GM21723 (cell line): ENCODE measurements around the gene RASIP1.
"Not testable (repeated sequence)": the region's sequence is repeated elsewhere in the genome, so short reads cannot be mapped to it uniquely, and the experiment has no call there.

ENCODE experiments used
- ATAC-seq: cut with Tn5 transposase; IDR thresholded peaks from one replicate; pipeline ENCODE4 v1.9.1; 2021; ENCODE audit warnings: mild to moderate bottlenecking, moderate library complexity; ENCODE audit not compliant: unreplicated experiment

Gene RASIP1, protein sequence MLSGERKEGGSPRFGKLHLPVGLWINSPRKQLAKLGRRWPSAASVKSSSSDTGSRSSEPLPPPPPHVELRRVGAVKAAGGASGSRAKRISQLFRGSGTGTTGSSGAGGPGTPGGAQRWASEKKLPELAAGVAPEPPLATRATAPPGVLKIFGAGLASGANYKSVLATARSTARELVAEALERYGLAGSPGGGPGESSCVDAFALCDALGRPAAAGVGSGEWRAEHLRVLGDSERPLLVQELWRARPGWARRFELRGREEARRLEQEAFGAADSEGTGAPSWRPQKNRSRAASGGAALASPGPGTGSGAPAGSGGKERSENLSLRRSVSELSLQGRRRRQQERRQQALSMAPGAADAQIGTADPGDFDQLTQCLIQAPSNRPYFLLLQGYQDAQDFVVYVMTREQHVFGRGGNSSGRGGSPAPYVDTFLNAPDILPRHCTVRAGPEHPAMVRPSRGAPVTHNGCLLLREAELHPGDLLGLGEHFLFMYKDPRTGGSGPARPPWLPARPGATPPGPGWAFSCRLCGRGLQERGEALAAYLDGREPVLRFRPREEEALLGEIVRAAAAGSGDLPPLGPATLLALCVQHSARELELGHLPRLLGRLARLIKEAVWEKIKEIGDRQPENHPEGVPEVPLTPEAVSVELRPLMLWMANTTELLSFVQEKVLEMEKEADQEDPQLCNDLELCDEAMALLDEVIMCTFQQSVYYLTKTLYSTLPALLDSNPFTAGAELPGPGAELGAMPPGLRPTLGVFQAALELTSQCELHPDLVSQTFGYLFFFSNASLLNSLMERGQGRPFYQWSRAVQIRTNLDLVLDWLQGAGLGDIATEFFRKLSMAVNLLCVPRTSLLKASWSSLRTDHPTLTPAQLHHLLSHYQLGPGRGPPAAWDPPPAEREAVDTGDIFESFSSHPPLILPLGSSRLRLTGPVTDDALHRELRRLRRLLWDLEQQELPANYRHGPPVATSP

GRCh38 chr19:48740164-48740972 lies at the start of gene RASIP1:
RASIP1 (minus strand) TSS chr19:48740610; CDS start chr19:48740282, 328 bp downstream.
- ATAC-seq: no peak

DNA sequence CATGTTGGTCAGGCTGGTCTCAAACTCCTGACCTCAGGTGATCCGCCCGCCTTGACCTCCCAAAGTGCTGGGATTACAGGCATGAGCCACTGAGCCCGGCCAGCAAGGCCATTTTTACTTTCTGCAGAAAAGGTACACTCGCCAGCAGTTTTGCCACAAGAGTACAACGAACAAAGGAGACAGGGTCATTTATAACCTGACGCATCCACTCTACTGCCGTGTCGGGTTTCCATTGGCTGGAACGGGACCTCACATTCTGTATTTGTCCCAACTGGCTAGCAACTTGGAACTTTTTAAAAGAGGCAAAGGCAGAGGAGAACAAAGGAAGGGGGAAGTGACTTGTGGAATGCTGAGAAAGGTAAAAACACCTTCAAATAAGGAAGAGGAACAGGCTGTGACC lies 46.9 kb upstream of the RASIP1 start:
- not testable (repeated sequence) for ATAC-seq

DNA sequence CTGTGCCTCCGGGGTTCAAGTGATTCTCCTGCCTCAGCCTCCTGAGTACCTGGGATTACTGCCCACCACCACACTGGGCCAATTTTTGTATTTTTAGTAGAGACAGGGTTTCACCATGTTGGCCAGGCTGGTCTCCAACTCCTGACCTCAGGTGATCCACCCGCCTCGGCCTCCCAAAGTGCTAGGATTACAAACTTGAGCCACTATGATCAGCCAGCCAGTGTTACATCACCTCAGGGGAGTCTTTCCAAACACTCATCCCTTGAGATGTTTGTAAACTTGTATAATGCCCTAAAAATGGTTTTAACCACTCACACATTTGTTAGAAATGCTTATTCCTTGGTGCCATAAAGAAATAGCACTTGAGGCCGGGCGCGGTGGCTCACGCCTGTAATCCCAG lies 46.0 kb upstream of the RASIP1 start:
- not testable (repeated sequence) for ATAC-seq

- no peak for ATAC-seq
Measured at GRCh38 chr19:48784527-48784926, 44.1 kb upstream of the RASIP1 start.

GRCh38 chr19:48780631-48781391 lies 40.4 kb upstream of the RASIP1 start:
- no peak for ATAC-seq

GRCh38 chr19:48779636-48780035 lies 39.2 kb upstream of the RASIP1 start:
- ATAC-seq: no peak

DNA sequence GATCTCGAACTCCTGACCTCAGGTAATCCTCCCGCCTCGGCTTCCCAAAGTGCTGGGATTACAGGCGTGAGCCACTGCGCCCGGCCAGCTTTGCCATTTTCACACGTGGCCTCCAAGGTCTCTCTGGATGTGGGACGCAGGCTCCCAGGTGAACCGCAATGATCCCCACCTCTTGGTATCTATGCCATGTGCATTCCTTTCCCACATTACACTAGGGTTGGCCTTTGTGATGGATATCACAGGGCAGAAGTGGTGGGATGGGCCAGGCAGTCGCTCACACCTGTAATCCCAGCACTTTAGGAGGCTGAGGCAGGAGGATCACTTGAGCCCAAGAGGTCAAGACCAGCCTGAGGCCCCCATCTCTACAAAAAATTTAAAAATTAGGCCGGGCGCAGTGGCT lies 37.3 kb upstream of the RASIP1 start:
- no peak for ATAC-seq

DNA sequence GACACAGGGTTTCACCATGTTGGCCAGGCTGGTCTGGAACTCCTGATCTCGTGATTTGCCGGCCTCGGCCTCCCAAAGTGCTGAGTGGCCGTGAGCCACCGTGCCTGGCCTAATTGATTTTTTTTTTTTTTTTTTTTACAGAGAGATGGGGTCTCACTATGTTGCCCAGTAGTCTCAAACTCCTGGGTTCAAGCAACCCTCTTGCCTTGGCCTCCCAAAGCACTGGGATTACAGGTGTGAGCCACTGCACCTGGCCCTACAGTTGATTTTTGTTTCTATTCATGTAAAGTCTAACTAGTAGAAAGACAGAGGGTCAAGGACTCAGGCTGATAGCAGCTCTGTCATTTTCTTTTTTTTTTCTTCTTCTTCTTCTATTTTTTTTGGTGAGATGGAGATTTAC lies 36.7 kb upstream of the RASIP1 start:
- no peak for ATAC-seq

DNA sequence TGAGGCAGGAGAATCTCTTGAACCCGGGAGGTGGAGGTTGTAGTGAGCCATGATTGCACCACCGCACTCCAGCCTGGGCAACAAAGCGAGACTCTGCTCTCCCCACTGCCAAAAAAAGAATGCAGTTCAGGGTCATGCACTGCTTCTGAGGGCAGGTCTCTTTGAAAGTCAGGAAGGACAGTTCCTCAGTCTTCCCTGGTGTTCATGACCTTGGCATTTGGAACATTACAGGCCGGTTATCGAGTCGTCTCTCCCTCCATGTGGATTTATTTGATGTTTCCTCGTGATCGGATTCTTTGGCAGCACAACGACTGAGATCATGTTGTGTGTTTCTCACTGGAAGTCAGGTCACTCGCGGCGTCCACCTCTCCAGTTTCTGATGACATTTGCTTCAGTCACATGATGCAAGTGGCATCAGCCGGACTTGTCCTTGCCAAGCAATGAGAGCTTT lies 32.1 kb upstream of the RASIP1 start:
- no peak for ATAC-seq

DNA sequence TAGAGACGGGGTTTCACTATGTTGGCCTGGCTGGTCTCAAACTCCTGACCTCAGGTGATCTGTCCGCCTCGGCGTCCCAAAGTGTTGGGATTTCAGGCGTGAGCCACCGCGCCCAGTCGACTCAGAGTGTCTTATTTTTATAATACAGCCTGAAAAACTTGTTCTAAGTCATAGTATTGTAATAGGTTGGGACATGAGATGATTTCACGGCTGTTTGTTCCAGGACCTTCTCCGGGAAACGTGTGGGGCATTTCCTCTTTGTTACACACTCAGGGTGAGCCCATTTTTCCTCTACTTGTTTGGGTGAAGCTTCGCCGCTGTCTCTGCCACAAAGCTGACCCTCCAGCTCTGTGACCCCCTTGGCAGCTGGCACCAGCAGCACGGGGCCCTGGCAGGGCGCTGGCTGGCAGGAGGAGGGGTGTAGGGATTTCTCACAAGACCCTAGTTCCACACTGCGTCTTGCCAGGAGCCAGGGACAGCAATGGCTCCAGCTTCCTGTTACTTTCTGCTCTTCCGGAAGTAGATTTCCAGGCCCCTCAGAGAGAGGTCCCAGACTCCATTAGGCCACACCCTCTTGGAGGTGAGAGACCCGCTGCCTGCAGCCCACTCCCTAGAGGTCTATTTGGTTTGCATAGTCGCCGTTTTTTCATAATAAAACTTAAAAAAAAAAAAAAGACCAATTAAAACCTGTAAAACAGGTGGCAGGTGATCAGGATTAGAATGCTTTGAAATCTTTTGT lies 30.5 kb upstream of the RASIP1 start:
- ATAC-seq: no peak

DNA sequence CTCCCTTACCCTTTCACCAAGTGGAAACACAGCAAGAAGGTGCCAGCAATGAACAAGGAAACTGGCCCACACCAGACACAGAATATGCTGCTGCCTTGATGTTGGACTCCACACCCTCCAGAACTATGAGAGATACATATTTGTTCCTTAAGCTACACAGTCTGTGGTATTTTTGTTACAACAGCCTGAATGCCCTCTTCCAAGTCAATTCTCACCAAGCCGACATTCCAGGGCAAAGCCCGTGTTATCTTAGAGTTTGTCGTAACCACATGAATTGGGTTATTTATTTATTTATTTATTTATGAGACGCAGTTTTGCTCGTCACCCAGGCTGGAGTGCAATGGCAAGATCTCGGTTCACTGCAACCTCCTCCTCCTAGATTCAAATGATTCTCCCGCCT lies 29.9 kb upstream of the RASIP1 start:
- ATAC-seq: no peak

- no peak for ATAC-seq
Measured at GRCh38 chr19:48768994-48769713, 28.7 kb upstream of the RASIP1 start.

DNA sequence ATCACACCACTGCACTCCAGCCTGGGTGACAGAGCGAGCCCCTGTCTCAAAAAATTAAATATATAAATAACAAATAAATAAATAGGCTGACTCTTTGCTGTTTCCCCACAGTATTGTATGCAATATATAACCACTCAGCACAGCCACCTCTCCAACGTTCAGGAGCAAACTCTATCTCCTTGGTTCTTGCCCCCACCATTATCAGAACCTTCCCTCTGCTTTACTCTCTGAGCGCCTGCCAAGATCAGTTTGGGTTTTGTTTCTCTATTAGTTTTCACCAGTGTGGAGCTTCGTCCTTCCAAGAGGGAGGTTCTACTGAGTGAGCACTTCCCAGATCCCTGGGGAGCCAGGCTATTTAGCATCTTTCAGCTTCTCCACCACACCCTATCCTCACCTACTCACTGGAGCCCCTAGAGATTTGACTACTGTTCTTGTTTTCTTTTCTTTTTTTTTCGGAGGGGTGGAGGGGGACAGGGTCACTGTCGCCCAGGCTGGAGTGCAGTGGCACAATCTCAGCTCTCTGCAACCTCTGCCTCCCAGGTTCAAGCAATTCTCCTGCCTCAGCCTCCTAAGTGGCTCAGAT lies 27.9 kb upstream of the RASIP1 start:
- ATAC-seq: not testable (repeated sequence)

GRCh38 chr19:48765816-48766215 lies 25.4 kb upstream of the RASIP1 start:
- not testable (repeated sequence) for ATAC-seq

- ATAC-seq: no peak
Measured at GRCh38 chr19:48760504-48761205, 20.2 kb upstream of the RASIP1 start.

GRCh38 chr19:48757741-48758144 lies 17.3 kb upstream of the RASIP1 start:
- ATAC-seq: no peak

- ATAC-seq: no peak
Measured at GRCh38 chr19:48757089-48757675, 16.8 kb upstream of the RASIP1 start.
